Measurements from ENCODE around the gene REM2. TPM values are rescaled to one million over a fixed set of nuclear protein-coding genes. Genes with fewer than 3 reads are reported as not detected.

Gene REM2
- total RNA-seq, 4 donors from 2014 or later = 0.83 to 1.6 TPM; not detected in 2

DNA sequence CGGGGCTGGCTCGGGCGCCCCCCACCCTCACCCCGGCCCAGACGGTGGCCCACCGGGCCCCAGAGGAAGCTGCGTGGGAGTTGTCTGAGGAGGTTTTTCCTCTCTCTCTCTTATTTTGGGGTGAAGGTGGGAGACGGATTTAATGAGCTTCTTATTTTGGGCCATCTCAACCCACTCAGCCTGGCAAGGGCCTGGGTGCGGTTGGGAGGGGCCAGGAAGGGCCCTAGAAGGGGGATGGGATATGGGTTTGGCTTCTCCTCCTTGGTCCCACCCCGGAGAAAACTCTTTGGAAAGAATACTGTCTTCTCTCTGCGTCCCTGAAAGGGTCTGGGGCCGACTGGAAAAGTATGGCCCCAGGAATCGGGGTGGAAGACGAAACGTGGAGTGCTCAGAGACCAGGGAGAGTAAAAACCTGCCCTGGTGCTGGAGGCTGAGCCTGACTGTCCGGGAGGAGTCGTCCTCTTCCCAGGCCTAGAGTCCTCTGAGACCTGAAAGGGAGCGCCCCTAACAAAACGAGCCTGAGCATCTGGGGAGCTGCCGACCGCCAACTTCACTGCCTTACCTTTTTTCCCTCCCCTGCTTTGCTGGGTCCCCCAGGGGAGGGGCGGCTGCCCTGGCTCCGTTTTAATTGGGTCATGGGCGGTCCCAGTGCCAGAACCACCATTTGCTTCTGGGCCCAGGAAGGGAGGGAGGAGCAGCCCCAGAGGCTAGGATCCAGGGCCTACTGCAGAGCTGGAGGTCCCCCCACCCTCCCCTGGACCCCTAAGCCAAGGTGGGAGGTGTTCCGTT is 45.1 kb upstream of the REM2 start:
- H3K4me3 ChIP-seq = peak overlapping the region; percentile 74 to 75
- H3K9me3 ChIP-seq = no peaks in the 10 kb centered on the region
- intact Hi-C loops (cut with DNase I; ENCODE audit: low total_unique reads) = no loop called here
- peak overlapping the region; percentile 96 to 100 for H3K27ac ChIP-seq
- no peaks in the 10 kb centered on the region for H3K27me3 ChIP-seq
- peaks cover 0 to 21% of the 10 kb centered on the region in 2 donors for H3K4me1 ChIP-seq
- peak; percentile 86 to 88 for DNase-seq
- TF ChIP-seq CTCF (IDR thresholded peaks at IDR 0.05) = no peak
- peak; percentile 60 to 72 for TF ChIP-seq POLR2A (IDR thresholded peaks at IDR 0.05)
- no peaks in the 10 kb centered on the region for H3K36me3 ChIP-seq

- Histone ChIP-seq H3K27ac (peak overlapping the region; percentile 96 to 100), H3K27me3 (no peaks in the 10 kb centered on the region), H3K4me1 (peaks cover 0 to 21% of the 10 kb centered on the region in 2 donors), H3K36me3 (no peaks in the 10 kb centered on the region), H3K4me3 (peak overlapping the region; percentile 74 to 75), H3K9me3 (no peaks in the 10 kb centered on the region)
- peak; percentile 50 to 60 for DNase-seq
- no peak for TF ChIP-seq POLR2A (IDR thresholded peaks at IDR 0.05)
- intact Hi-C loops (cut with DNase I; ENCODE audit: low total_unique reads) = no loop called here
Measured at GRCh38 chr14:22838631-22839041, 44.4 kb upstream of the REM2 start.

DNA sequence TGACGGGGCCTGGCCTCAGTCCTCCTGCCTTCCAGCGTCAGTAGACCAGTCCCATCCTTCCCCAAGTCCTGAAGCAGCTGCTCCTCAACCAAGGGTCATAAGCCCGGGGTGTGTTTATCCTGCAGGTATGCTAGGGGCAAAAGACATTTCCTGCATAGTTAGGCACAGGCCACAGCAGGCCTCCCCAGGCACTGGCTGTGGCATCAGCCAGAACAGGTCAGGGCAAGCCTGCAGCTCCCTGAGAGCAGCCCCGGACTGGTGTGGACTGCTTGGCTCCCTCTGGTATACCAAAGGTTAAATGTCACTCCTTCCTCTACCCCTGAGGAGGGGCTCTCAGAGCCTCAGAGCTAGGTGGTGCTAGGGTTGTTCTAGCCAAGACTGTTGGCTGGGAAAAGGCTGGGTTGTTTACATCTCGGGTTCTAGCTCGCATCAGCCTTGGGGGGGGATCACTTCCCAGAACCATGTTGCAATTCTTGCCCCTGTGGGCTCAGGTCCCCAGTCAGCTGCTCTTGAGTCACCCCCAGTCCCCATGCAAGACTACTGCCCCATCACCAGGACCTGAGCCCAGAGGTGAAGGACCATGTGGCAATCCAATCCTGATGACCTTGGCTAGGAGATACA is 43.8 kb upstream of the REM2 start:
- intact Hi-C loops (cut with DNase I; ENCODE audit: low total_unique reads) = no loop called here
- Histone ChIP-seq H3K9me3 (no peaks in the 10 kb centered on the region), H3K4me1 (peaks cover 0 to 21% of the 10 kb centered on the region in 2 donors)

DNA sequence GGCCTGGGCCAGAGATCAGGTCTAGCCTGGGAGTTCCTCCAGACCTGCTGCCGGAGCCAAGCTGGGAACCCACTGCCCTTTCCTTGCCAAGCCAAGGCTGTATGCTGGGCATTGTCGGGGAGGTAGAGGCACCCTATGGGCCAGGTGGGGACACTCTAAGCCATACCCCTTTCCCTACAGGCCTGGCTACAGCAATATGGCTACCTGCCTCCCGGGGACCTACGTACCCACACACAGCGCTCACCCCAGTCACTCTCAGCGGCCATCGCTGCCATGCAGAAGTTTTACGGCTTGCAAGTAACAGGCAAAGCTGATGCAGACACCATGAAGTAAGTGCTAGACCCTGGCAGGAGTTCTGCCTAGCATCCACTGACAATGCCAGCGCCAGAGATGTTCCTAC is 41.7 kb upstream of the REM2 start:
- Histone ChIP-seq H3K27me3 (no peaks in the 10 kb centered on the region), H3K4me3 (no peak overlapping the region), H3K27ac (peak overlapping the region; percentile 96 to 100), H3K36me3 (no peaks in the 10 kb centered on the region), H3K9me3 (no peaks in the 10 kb centered on the region), H3K4me1 (peaks cover 13 to 39% of the 10 kb centered on the region in 2 donors)
- peak in 1 of 2 donors; percentile 16 for DNase-seq
- TF ChIP-seq POLR2A (IDR thresholded peaks at IDR 0.05) = no peak
- TF ChIP-seq CTCF (IDR thresholded peaks at IDR 0.05) = no peak
- intact Hi-C loops (cut with DNase I; ENCODE audit: low total_unique reads) = no loop called here

More for the DNA sequence above, 43.8 kb upstream of the REM2 start:
- peak in 1 of 2 donors; percentile 58 for DNase-seq
- peak overlapping the region; percentile 96 to 100 for H3K27ac ChIP-seq
- peak overlapping the region; percentile 74 to 75 for H3K4me3 ChIP-seq
- no peak for TF ChIP-seq POLR2A (IDR thresholded peaks at IDR 0.05)
- TF ChIP-seq CTCF (IDR thresholded peaks at IDR 0.05) = no peak
- H3K27me3 ChIP-seq = no peaks in the 10 kb centered on the region
- no peaks in the 10 kb centered on the region for H3K36me3 ChIP-seq

DNA sequence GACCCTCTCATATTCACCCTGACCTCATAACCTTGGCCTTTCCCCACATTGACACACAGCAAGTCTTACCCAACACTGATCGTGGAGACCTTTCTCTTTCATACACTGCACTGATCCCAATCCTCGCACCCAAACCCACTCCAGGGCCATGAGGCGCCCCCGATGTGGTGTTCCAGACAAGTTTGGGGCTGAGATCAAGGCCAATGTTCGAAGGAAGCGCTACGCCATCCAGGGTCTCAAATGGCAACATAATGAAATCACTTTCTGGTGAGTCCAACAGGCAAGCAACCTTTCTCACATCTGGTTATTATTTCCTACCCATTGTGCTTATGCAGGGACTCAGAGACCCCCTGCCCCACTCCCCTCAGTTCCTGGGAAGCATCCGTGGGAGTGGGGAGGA is 41.3 kb upstream of the REM2 start:
- DNase-seq = no peak
- no peaks in the 10 kb centered on the region for H3K27me3 ChIP-seq
- TF ChIP-seq CTCF (IDR thresholded peaks at IDR 0.05) (no peak), POLR2A (IDR thresholded peaks at IDR 0.05) (no peak)
- H3K4me3 ChIP-seq = no peak overlapping the region
- intact Hi-C loops (cut with DNase I; ENCODE audit: low total_unique reads) = no loop called here
- H3K9me3 ChIP-seq = no peaks in the 10 kb centered on the region
- peaks cover 17 to 43% of the 10 kb centered on the region in 2 donors for H3K4me1 ChIP-seq
- H3K27ac ChIP-seq = peak overlapping the region; percentile 96 to 100
- H3K36me3 ChIP-seq = no peaks in the 10 kb centered on the region
